ENCODE measurements around the gene EGFLAM.

Gene EGFLAM

GRCh38 chr5:38250763-38251448 is 7.5 kb upstream of the EGFLAM start:
- Histone ChIP-seq H3K27ac (ENCODE audit: low read depth, low read length) (no peak overlapping the region), H3K79me2 (ENCODE audit: insufficient read depth, low read length) (no peaks in the 10 kb centered on the region), H3F3A (ENCODE audit: insufficient read depth) (no peaks in the 10 kb centered on the region), H4K20me1 (ENCODE audit: low read depth, low read length) (no peaks in the 10 kb centered on the region), H2AFZ (ENCODE audit: low read depth, low read length, severe bottlenecking) (no peak overlapping the region), H3K27me3 (ENCODE audit: low read length) (no peaks in the 10 kb centered on the region), H3K4me2 (ENCODE audit: low read depth, low read length, poor library complexity, severe bottlenecking) (no peak overlapping the region), H3K9me2 (replicated peaks; ENCODE audit: insufficient read depth, low read length) (no peaks in the 10 kb centered on the region), H3K9ac (ENCODE audit: low read length) (no peak overlapping the region), H3K9me3 (ENCODE audit: insufficient read depth, low read length) (no peaks in the 10 kb centered on the region), H3K36me3 (ENCODE audit: low read length) (no peaks in the 10 kb centered on the region), H3K4me3 (ENCODE audit: insufficient read depth, low read length, poor library complexity, severe bottlenecking) (no peak overlapping the region)
- TF ChIP-seq EZH2phosphoT487 (conservative IDR thresholded peaks at IDR 0.05; ENCODE audit: low read length), result no peak
- TF ChIP-seq CTCF (IDR thresholded peaks at IDR 0.05; ENCODE audit: insufficient read depth, low read length, poor library complexity, severe bottlenecking), result no peak

DNA sequence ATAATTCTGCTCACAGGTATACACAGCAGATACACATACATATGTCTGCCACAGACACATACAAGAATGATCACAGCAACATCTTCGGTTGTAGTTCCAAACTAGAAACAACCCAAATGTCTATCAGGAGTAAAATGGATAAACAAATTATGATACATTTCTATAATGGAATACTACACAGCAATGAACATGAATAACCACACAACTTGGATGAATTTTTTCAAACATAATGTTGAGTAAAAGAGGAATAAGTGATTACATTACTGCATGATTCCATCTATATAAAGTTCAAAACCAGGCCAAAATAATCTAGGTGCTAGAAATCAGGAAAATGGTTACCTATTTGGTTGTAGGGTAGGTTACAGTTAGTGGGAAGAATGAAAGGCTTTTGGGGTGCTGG is 4.6 kb upstream of the EGFLAM start:
- H3K4me2 ChIP-seq (ENCODE audit: low read depth, low read length, poor library complexity, severe bottlenecking), result no peak overlapping the region
- no peak overlapping the region for H3K27ac ChIP-seq (ENCODE audit: low read depth, low read length)
- no peaks in the 10 kb centered on the region for H3K36me3 ChIP-seq (ENCODE audit: low read length)
- no peaks in the 10 kb centered on the region for H3K79me2 ChIP-seq (ENCODE audit: insufficient read depth, low read length)
- H3K9ac ChIP-seq (ENCODE audit: low read length), result no peak overlapping the region
- H3K9me2 ChIP-seq (replicated peaks; ENCODE audit: insufficient read depth, low read length), result no peaks in the 10 kb centered on the region
- H3K9me3 ChIP-seq (ENCODE audit: insufficient read depth, low read length), result no peaks in the 10 kb centered on the region
- TF ChIP-seq CTCF (IDR thresholded peaks at IDR 0.05; ENCODE audit: insufficient read depth, low read length, poor library complexity, severe bottlenecking), result no peak
- TF ChIP-seq EZH2phosphoT487 (conservative IDR thresholded peaks at IDR 0.05; ENCODE audit: low read length), result no peak
- H3F3A ChIP-seq (ENCODE audit: insufficient read depth), result no peaks in the 10 kb centered on the region
- no peak overlapping the region for H3K4me3 ChIP-seq (ENCODE audit: insufficient read depth, low read length, poor library complexity, severe bottlenecking)
- H4K20me1 ChIP-seq (ENCODE audit: low read depth, low read length), result no peaks in the 10 kb centered on the region
- H3K27me3 ChIP-seq (ENCODE audit: low read length), result no peaks in the 10 kb centered on the region
- H2AFZ ChIP-seq (ENCODE audit: low read depth, low read length, severe bottlenecking), result no peak overlapping the region

GRCh38 chr5:38257308-38258041 is 884 bp upstream of the EGFLAM start:
- Histone ChIP-seq H3K79me2 (ENCODE audit: insufficient read depth, low read length) (no peaks in the 10 kb centered on the region), H4K20me1 (ENCODE audit: low read depth, low read length) (no peaks in the 10 kb centered on the region), H3K36me3 (ENCODE audit: low read length) (no peaks in the 10 kb centered on the region), H3K9ac (ENCODE audit: low read length) (no peak overlapping the region), H3K9me3 (ENCODE audit: insufficient read depth, low read length) (no peaks in the 10 kb centered on the region), H3K9me2 (replicated peaks; ENCODE audit: insufficient read depth, low read length) (no peaks in the 10 kb centered on the region), H3K4me2 (ENCODE audit: low read depth, low read length, poor library complexity, severe bottlenecking) (no peak overlapping the region), H3K27me3 (ENCODE audit: low read length) (no peaks in the 10 kb centered on the region), H3K27ac (ENCODE audit: low read depth, low read length) (no peak overlapping the region), H3F3A (ENCODE audit: insufficient read depth) (no peaks in the 10 kb centered on the region), H2AFZ (ENCODE audit: low read depth, low read length, severe bottlenecking) (no peak overlapping the region), H3K4me3 (ENCODE audit: insufficient read depth, low read length, poor library complexity, severe bottlenecking) (no peak overlapping the region)
- no peak for TF ChIP-seq EZH2phosphoT487 (conservative IDR thresholded peaks at IDR 0.05; ENCODE audit: low read length)

DNA sequence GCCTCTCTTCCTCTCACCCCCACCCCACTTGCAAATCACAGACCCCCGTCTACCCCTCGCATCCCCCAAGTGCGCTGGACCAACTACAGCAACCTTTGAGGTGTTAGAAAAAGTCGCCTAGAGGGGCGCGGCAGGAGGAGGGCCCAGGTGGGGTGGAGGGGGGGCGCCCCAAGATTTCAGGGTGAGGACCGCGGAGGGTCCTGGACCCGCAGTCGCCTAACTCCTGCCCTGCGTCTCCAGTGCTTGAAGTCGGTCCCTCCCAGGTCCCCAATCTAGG is 379 bp upstream of the EGFLAM start:
- Histone ChIP-seq H3K27ac (ENCODE audit: low read depth, low read length) (no peak overlapping the region), H3K27me3 (ENCODE audit: low read length) (no peaks in the 10 kb centered on the region), H4K20me1 (ENCODE audit: low read depth, low read length) (no peaks in the 10 kb centered on the region), H3K79me2 (ENCODE audit: insufficient read depth, low read length) (no peaks in the 10 kb centered on the region), H3K9me3 (ENCODE audit: insufficient read depth, low read length) (no peaks in the 10 kb centered on the region), H3K4me3 (ENCODE audit: insufficient read depth, low read length, poor library complexity, severe bottlenecking) (no peak overlapping the region), H2AFZ (ENCODE audit: low read depth, low read length, severe bottlenecking) (no peak overlapping the region), H3K9ac (ENCODE audit: low read length) (no peak overlapping the region), H3K36me3 (ENCODE audit: low read length) (no peaks in the 10 kb centered on the region), H3F3A (ENCODE audit: insufficient read depth) (no peaks in the 10 kb centered on the region), H3K9me2 (replicated peaks; ENCODE audit: insufficient read depth, low read length) (no peaks in the 10 kb centered on the region), H3K4me2 (ENCODE audit: low read depth, low read length, poor library complexity, severe bottlenecking) (no peak overlapping the region)
- TF ChIP-seq CTCF (IDR thresholded peaks at IDR 0.05; ENCODE audit: insufficient read depth, low read length, poor library complexity, severe bottlenecking) (no peak), EZH2phosphoT487 (conservative IDR thresholded peaks at IDR 0.05; ENCODE audit: low read length) (no peak)
